Measurements from ENCODE around the gene OSGIN1. TPM values are rescaled to one million over a fixed set of nuclear protein-coding genes. Genes with fewer than 3 reads are reported as not detected.
"Not testable (repeated sequence)": the region's sequence is repeated elsewhere in the genome, so short reads cannot be mapped to it uniquely, and the experiment has no call there.

Gene OSGIN1
- total RNA-seq, 2 experiments from 2014 or later = 0.85 to 1.1 TPM

DNA sequence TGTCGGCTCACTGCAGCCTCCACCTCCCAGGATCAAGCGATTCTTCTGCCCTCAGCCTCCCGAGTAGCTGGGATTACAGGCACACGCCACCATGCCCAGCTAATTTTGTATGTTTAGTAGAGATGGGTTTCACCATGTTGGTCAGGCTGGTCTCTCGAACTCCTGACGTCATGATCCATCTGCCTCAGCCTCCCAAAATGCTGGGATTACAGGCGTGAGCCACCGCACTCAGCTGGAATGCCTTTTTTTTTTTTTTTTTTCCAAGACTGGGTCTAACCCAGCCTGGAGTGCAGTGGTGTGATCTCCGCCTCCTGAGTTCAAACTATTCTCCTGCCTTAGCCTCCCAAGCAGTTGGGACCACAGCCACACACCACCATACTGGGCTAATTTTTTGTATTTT lies 11.5 kb upstream of the OSGIN1 start:
- not testable (repeated sequence) for H3K9me3 Mint-ChIP-seq
- POLR2A ChIA-PET = interaction anchor here (0.7 kb wide), 1 partner anchor 126 kb away, joined by 7 read pairs; no protein-coding TSS in a partner anchor

GRCh38 chr16:83942074-83942473 lies 11.0 kb upstream of the OSGIN1 start:
- Mint-ChIP-seq H3K36me3 (no peaks in the 10 kb centered on the region), H3K4me1 (peaks cover 5% of the 10 kb centered on the region), H3K27ac (no peak overlapping the region)

More for the DNA sequence above, 11.5 kb upstream of the OSGIN1 start:
- not testable (repeated sequence) for ATAC-seq (ENCODE audit: low read depth); H3K4me3 Mint-ChIP-seq; H3K27me3 Mint-ChIP-seq; H3K27ac Mint-ChIP-seq; H3K4me1 Mint-ChIP-seq; DNase-seq; H3K36me3 Mint-ChIP-seq

GRCh38 chr16:83942815-83943515 lies 10.1 kb upstream of the OSGIN1 start:
- H3K9me3 Mint-ChIP-seq = no peaks in the 10 kb centered on the region
- H3K4me1 Mint-ChIP-seq = peaks cover 5% of the 10 kb centered on the region
- DNase-seq (no peak), ATAC-seq (ENCODE audit: low read depth) (no peak)
- no peaks in the 10 kb centered on the region for H3K36me3 Mint-ChIP-seq
- no peak overlapping the region for H3K27ac Mint-ChIP-seq
- no peak overlapping the region for H3K4me3 Mint-ChIP-seq
- POLR2A ChIA-PET = no interaction called here
- no peaks in the 10 kb centered on the region for H3K27me3 Mint-ChIP-seq

More at GRCh38 chr16:83942074-83942473, 11.0 kb upstream of the OSGIN1 start:
- ATAC-seq (ENCODE audit: low read depth) (no peak), DNase-seq (no peak)
- Mint-ChIP-seq H3K27me3 (no peaks in the 10 kb centered on the region), H3K4me3 (no peak overlapping the region), H3K9me3 (no peaks in the 10 kb centered on the region)
- POLR2A ChIA-PET = interaction anchor here (0.7 kb wide), 1 partner anchor 126 kb away, joined by 7 read pairs; no protein-coding TSS in a partner anchor

- H3K4me3 Mint-ChIP-seq = no peak overlapping the region
- ATAC-seq (ENCODE audit: low read depth) (no peak), DNase-seq (no peak)
- no peaks in the 10 kb centered on the region for H3K9me3 Mint-ChIP-seq
- H3K27ac Mint-ChIP-seq = no peak overlapping the region
- no peaks in the 10 kb centered on the region for H3K27me3 Mint-ChIP-seq
- POLR2A ChIA-PET = no interaction called here
- no peaks in the 10 kb centered on the region for H3K36me3 Mint-ChIP-seq
- H3K4me1 Mint-ChIP-seq = peaks cover 5% of the 10 kb centered on the region
These were observed 9.5 kb upstream of the OSGIN1 start for GRCh38 chr16:83943516-83944050.

DNA sequence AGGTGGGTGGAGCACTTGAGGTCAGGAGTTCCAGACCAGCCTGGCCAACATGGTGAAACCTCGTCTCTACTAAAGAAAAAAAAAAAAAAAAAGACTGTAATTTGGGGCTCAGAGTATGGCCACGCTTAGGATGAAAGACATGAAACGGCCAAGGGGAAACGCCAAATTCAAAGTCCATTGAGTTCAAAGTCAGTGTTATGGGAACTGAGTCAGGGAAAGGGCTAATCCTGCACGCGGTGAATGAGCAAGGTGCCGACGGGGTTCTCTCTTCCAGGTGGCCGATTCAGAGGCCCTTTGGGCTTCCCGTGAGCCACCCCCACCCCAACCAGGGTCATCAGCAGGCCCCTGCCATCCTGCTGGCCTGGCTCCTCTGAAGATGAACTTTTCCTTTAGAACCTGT lies 7.5 kb upstream of the OSGIN1 start:
- no peak for ATAC-seq (ENCODE audit: low read depth)
- Mint-ChIP-seq H3K4me1 (no peaks in the 10 kb centered on the region), H3K4me3 (no peak overlapping the region), H3K27me3 (no peaks in the 10 kb centered on the region), H3K27ac (no peak overlapping the region), H3K9me3 (no peaks in the 10 kb centered on the region), H3K36me3 (no peaks in the 10 kb centered on the region)
- DNase-seq = no peak
- POLR2A ChIA-PET = no interaction called here

- POLR2A ChIA-PET = no interaction called here
- no peak overlapping the region for H3K27ac Mint-ChIP-seq
- no peak for ATAC-seq (ENCODE audit: low read depth)
These were observed 6.8 kb upstream of the OSGIN1 start for GRCh38 chr16:83946154-83946780.

GRCh38 chr16:83946781-83947566 lies 6.1 kb upstream of the OSGIN1 start:
- Mint-ChIP-seq H3K4me1 (no peaks in the 10 kb centered on the region), H3K9me3 (no peaks in the 10 kb centered on the region), H3K36me3 (no peaks in the 10 kb centered on the region), H3K4me3 (no peak overlapping the region), H3K27me3 (no peaks in the 10 kb centered on the region), H3K27ac (no peak overlapping the region)
- POLR2A ChIA-PET = no interaction called here
- ATAC-seq (ENCODE audit: low read depth) (no peak), DNase-seq (no peak)

More at GRCh38 chr16:83946154-83946780, 6.8 kb upstream of the OSGIN1 start:
- Mint-ChIP-seq H3K27me3 (no peaks in the 10 kb centered on the region), H3K36me3 (no peaks in the 10 kb centered on the region), H3K4me3 (no peak overlapping the region), H3K4me1 (no peaks in the 10 kb centered on the region), H3K9me3 (no peaks in the 10 kb centered on the region)
- DNase-seq = no peak

DNA sequence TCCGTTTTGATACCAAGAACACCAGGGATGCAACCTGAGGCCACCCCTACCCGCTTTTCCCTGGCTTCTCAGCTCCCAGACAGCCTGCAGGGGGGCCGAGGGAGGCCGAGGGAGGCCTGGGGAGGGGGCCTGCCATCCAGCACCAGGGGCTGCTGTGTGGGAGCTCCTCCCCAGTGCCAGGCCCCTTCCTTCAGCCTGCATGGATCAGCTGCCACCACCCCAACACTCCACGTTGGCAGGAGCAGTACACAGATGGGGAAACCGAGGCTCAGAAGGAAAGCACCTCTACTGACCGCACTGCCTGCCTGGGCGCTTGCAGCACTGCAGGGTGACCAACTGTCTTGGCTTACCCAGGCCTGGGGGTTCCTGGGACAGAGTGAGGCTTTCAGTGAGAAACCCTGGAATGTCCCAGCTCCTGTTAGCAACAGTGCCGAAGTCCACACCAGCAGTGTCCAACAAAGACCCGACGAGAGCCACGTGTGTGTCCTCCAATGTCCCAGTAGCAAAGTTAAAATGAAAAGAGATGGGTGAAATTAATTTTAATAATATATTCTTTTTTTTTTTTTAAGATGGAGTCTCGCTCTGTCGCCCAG lies 5.3 kb upstream of the OSGIN1 start:
- ATAC-seq (ENCODE audit: low read depth) = no peak
- no peaks in the 10 kb centered on the region for H3K4me1 Mint-ChIP-seq
- no peaks in the 10 kb centered on the region for H3K27me3 Mint-ChIP-seq
- H3K27ac Mint-ChIP-seq = no peak overlapping the region
- H3K36me3 Mint-ChIP-seq = no peaks in the 10 kb centered on the region
- no peaks in the 10 kb centered on the region for H3K9me3 Mint-ChIP-seq
- DNase-seq = no peak
- POLR2A ChIA-PET = no interaction called here
- H3K4me3 Mint-ChIP-seq = no peak overlapping the region

GRCh38 chr16:83948914-83949723 lies 3.9 kb upstream of the OSGIN1 start:
- no peak overlapping the region for H3K4me3 Mint-ChIP-seq
- DNase-seq (no peak), ATAC-seq (ENCODE audit: low read depth) (no peak)
- no peak overlapping the region for H3K27ac Mint-ChIP-seq
- peaks cover 4% of the 10 kb centered on the region for H3K4me1 Mint-ChIP-seq
- H3K36me3 Mint-ChIP-seq = no peaks in the 10 kb centered on the region
- peaks cover 3% of the 10 kb centered on the region for H3K27me3 Mint-ChIP-seq
- POLR2A ChIA-PET = no interaction called here
- no peaks in the 10 kb centered on the region for H3K9me3 Mint-ChIP-seq

GRCh38 chr16:83949724-83950001 lies 3.4 kb upstream of the OSGIN1 start:
- DNase-seq = no peak
- no peak overlapping the region for H3K27ac Mint-ChIP-seq
- POLR2A ChIA-PET = no interaction called here
- H3K4me1 Mint-ChIP-seq = peaks cover 8% of the 10 kb centered on the region
- no peaks in the 10 kb centered on the region for H3K36me3 Mint-ChIP-seq
- ATAC-seq (ENCODE audit: low read depth) = no peak
- peaks cover 8% of the 10 kb centered on the region for H3K27me3 Mint-ChIP-seq
- no peaks in the 10 kb centered on the region for H3K9me3 Mint-ChIP-seq
- H3K4me3 Mint-ChIP-seq = no peak overlapping the region

GRCh38 chr16:83950862-83951399 lies 2.1 kb upstream of the OSGIN1 start:
- H3K4me1 Mint-ChIP-seq; H3K4me3 Mint-ChIP-seq; DNase-seq; H3K9me3 Mint-ChIP-seq; H3K36me3 Mint-ChIP-seq; POLR2A ChIA-PET; ATAC-seq (ENCODE audit: low read depth); H3K27me3 Mint-ChIP-seq; H3K27ac Mint-ChIP-seq: not testable (repeated sequence)

GRCh38 chr16:83951544-83951943 lies 1.5 kb upstream of the OSGIN1 start:
- DNase-seq = no peak
- Mint-ChIP-seq H3K9me3 (no peaks in the 10 kb centered on the region), H3K4me3 (no peak overlapping the region), H3K4me1 (peaks cover 8% of the 10 kb centered on the region), H3K27me3 (peaks cover 9% of the 10 kb centered on the region), H3K27ac (no peak overlapping the region), H3K36me3 (no peaks in the 10 kb centered on the region)
- ATAC-seq (ENCODE audit: low read depth) = no peak
- POLR2A ChIA-PET = no interaction called here
